CD4-positive, alpha-beta T cell treated with Interferon gamma for 1 hour (primary cell): ENCODE measurements around the gene CYP4F11.
"Not testable (repeated sequence)": the region's sequence is repeated elsewhere in the genome, so short reads cannot be mapped to it uniquely, and the experiment has no call there.

Experiments
- DNase-seq: peaks from one replicate; pipeline ENCODE4 v3.0.0-alpha.2; 2020

The CYP4F11 gene, protein sequence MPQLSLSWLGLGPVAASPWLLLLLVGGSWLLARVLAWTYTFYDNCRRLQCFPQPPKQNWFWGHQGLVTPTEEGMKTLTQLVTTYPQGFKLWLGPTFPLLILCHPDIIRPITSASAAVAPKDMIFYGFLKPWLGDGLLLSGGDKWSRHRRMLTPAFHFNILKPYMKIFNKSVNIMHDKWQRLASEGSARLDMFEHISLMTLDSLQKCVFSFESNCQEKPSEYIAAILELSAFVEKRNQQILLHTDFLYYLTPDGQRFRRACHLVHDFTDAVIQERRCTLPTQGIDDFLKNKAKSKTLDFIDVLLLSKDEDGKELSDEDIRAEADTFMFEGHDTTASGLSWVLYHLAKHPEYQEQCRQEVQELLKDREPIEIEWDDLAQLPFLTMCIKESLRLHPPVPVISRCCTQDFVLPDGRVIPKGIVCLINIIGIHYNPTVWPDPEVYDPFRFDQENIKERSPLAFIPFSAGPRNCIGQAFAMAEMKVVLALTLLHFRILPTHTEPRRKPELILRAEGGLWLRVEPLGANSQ

DNA sequence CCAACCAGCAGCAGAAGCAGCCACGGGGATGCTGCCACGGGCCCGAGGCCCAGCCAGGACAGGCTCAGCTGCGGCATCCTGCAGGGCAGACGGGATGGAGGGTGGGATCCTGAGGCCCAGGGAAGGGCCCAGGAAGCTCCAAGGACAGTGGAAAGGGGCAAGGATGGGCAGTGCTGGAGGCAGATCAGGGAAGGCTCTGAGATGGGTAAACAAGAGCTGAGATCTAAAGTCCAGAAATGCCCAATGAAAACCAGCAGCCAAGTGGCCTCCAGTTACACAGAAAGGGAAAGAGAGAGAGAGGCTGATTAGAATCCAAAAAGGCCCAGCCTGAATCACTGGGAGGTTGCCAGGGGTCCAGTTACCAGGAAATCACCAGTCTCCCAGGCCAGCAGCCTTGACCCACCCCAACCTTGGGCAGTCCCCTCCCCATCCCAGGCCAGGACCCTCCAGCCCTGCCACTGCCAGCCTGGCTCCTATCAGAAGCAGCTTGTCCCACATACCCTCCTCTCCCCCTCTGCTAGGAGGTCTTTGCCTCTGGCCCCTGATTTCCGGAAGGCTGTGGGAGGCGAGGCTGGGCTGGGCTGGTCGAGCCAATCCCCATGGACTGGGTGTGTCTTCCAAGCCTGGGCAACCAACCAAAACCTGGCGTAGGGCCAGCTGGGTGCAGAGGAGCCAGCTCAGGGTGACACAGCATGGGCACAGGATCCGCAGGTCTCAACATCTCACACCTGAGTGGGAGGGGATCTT, at the start of gene CYP4F11:
Gene CYP4F11 (minus strand): TSS at position 198 of the 747 bp plus-strand sequence. CDS start 121 bp downstream, at position 77.
- DNase-seq = no peak

DNA sequence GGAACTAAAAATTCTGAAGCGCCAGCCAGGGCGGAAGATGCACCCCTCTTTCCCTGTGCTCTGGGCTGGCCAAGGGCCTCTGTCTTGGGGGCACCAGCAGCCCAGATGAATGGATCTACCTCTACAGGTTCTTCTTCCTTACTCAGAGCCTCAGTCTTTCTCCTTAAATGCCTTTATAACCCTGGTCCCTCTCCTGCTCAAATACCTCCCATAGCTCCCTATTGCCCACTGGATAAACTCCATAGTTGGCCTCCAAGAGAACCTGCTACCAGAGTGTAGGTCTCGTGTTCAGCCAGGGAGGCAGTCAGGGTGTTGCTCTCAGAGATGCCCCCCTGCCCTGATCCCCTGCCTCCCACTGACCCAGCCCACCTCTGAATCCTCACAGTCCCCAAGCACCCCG, 45.0 kb upstream of the CYP4F11 start:
- no peak for DNase-seq

DNA sequence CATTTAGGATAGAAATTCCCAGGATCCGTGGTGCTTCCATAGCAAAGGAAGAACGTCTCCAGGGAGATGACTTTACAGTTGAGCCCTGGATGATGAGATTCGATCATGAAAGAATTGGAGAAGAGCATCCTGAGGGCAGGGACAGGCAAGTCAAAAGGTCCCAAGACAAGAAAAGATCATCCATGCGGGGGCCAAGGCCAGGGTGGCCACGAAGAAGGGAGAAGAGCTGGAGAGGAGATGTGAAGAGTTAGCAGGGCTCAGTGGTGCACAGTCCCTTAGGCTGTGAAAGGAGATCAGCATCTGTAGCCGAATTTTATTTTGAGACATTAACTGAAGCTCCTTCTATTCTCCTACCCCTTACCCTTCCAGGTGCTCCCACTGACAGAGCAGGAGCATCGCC, 43.4 kb upstream of the CYP4F11 start:
- DNase-seq = no peak

GRCh38 chr19:15976836-15977689, 42.7 kb upstream of the CYP4F11 start:
- DNase-seq = no peak

GRCh38 chr19:15974856-15975255, 40.5 kb upstream of the CYP4F11 start:
- no peak for DNase-seq

DNA sequence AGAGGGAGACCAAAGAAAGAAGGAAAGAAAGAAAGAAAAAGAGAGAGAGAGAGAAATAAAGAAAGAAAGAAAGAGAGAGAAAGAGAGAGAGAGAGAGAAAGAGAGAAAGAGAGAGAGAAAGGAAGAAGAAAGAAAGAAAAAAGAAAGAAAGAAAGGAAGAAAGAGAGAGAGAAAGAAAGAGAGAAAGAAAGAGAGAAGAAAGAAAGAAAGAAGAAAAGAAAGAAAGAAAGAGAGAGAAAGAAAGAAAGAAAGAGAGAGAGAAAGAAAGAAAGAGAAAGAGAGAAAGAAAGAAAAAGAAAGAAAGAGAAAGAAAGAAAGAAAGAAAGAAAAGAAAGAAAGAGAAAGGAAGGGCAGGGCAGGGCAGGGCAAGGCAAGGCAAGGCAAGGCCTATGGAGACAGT, 37.7 kb upstream of the CYP4F11 start:
- not testable (repeated sequence) for DNase-seq

DNA sequence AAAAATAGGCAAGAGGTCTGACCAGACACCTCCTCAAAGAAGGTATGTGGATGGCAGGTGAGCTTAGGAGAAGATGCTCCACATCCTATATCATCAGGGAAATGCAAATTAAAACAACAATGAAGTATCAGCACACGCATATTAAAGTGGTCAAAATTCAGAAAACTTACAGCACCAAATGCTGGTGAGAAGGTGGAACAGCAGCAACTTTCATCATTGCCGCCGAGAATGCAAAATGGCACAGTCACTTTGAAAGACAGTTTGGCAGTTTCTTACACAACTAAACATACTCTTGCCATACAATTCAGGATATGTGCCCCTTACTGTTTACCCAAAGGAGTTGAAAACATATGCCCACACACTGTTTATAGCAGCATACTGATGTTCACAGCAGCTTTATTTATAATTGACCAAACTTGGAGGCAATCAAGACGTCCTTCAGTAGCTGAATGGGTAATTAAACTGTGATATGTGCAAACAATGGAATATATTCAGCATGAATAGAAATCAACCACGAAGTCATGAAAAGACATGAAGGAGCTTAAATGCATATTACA, 37.0 kb upstream of the CYP4F11 start:
- DNase-seq = no peak

GRCh38 chr19:15964231-15964630, 29.9 kb upstream of the CYP4F11 start:
- DNase-seq = no peak

DNA sequence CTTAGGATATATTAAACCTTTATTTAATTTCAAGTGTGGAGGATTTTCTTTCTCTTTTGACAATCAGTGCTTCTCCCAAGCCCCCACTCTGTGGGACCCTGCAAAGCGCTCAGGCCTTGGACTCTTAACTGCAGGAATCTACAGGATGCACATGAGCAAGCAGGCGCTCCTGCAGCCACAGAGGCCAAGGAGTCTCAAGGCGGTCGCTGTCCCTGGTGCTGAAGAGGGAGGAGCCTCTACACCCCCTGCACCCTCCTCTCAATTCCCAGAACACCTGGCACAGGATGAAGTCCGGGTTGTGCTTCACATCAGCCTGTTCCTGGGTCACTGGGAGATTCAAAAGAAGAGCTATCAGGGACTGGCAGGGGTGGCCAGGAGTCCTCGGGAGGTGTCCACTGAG, 28.0 kb upstream of the CYP4F11 start:
- no peak for DNase-seq

- DNase-seq = no peak
Measured at GRCh38 chr19:15954820-15955219, 20.5 kb upstream of the CYP4F11 start.

- DNase-seq = no peak
Measured at GRCh38 chr19:15948223-15949058, 14.1 kb upstream of the CYP4F11 start, which contains the start of gene OR10H4. Gene OR10H4, plus strand, starts transcription at chr19:15949008. Its CDS starts 0 bp downstream, at chr19:15949008.

DNA sequence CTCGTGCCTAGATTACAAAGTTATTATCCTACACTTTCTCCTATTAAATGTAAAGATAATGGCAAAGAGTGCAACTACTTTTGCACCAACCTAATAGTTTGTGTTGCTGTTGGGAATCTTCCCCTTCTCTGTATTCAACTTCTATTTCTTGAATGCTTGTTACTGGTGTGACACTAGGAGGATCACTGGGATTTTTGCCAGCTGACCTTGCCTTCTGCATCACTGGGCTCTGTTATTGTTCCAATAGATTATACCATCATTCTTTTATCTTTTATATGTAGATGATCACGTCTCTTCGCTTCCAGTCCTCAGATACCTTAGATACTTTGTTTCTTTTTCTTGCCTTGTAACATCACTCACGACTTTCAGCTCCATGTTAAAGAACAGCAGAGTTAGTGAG, 11.0 kb upstream of the CYP4F11 start:
- no peak for DNase-seq

DNA sequence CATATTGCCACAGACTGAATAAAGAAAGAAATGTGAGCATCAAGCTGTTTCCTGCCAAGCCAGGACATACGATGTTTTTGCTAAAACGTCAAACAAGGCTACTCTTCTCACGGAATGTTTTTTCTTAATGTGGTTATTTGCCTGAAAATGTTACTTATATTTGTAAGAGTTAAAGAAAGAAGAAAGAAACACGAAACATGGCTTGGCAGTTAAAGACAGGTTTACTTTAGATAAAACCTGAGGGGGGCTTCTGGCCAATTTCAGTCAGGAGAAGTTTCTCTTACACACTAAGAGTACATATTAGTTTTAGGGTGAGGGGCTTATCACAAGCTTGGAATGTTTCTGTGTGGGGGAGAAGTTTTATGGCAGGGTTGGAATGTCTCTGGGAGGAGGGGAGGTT, 10.1 kb upstream of the CYP4F11 start:
- DNase-seq = no peak

GRCh38 chr19:15937771-15938170, 3.4 kb upstream of the CYP4F11 start:
- no peak for DNase-seq

GRCh38 chr19:15936950-15937349, 2.6 kb upstream of the CYP4F11 start:
- DNase-seq = no peak

DNA sequence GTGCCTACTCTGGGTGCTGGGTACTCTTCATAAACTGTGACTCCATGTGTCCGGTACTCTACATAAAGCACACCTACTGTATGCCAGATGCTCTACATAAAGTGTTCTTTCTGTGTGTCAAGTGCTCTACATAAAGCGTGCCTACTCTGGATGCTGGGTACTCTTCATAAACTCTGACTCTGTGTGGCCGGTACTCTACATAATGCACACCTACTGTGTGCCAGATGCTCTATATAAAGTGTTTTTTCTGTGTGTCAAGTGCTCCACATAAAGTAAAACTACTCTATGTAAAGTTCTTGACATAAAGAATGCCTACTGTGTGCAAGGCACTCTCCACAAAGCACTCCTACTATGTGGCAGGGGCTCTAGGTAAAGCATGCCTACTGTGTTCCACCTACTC, 1.8 kb upstream of the CYP4F11 start:
- no peak for DNase-seq

- no peak for DNase-seq
Measured at GRCh38 chr19:15935167-15935702, 906 bp upstream of the CYP4F11 start.

DNA sequence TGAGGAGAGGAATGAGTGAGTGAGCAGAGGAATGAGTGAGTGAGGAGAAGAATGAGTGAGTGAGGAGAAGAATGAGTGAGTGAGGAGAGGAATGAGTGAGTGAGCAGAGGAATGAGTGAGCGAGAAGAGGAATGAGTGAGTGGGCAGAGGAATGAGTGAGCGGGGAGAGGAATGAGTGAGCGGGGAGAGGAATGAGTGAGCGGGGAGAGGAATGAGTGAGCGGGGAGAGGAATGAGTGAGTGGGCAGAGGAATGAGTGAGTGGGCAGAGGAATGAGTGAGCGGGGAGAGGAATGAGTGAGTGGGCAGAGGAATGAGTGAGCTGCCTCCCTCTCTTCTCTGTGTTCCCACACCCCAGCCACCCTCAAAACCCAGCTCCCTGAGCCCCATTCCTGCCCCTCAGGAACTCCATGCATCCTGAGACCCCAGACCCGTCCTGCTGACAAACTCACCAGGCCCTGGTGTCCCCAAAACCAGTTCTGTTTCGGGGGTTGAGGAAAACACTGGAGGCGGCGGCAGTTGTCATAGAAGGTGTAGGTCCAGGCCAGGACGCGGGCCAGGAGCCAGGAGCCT, 483 bp downstream of the CYP4F11 start:
- not testable (repeated sequence) for DNase-seq

DNA sequence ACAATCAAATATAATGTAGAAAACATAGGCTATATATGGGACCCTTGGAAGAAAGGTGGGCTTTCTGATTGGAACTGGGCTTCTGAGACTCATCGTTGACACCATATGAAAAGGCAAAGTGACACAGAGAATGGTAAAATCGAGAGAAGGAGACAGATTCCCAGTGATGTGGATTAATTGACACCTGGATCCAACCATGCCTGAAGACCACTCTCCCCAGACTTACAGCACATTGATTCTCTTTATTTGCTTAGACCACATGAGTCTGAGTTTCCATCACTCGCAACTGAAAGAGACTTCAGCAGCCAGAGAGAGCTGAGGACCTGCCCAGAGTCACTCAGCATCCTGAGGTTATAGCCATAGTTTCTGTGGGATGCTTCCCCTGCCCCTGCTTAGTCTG, 6.0 kb downstream of the CYP4F11 start:
- DNase-seq = no peak

GRCh38 chr19:15926484-15926883, 7.8 kb downstream of the CYP4F11 start:
- no peak for DNase-seq

DNA sequence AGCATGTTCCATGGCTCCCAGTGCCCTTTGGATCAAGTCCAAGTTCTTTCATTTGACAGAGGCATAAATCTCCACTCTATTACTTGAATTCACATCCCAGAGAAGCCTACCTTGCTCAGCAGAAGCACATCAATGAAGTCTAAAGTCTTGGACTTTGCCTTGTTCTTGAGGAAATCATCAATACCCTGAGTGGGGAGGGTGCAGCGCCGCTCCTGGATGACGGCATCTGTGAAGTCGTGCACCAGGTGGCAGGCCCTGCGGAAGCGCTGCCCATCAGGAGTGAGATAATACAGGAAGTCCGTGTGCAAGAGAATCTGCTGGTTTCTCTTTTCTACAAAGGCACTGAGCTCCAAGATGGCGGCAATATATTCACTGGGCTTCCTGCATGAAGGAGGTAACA, 10.6 kb downstream of the CYP4F11 start:
- DNase-seq = no peak
